BLaER1 (cell line): Measurements from ENCODE around the gene CDH24.
A peak's percentile ranks its signal among the peaks of the same experiment; 100 is the strongest.

Experiments
- H3K27ac ChIP-seq: shearing (Covaris generic); formaldehyde crosslinking; 2 replicates; pipeline ENCODE4 v1.8.1; 2022
- H3K27me3 ChIP-seq: shearing (Covaris generic); formaldehyde crosslinking; 2 replicates; pipeline ENCODE4 v1.8.1; 2022
- H3K36me3 ChIP-seq: shearing (Covaris generic); formaldehyde crosslinking; 2 replicates; pipeline ENCODE4 v1.8.1; 2022
- H3K4me1 ChIP-seq: shearing (Covaris generic); formaldehyde crosslinking; 2 replicates; pipeline ENCODE4 v1.8.1; 2022
- H3K4me2 ChIP-seq: shearing (Covaris generic); formaldehyde crosslinking; 2 replicates; pipeline ENCODE4 v1.8.1; 2022
- H3K4me3 ChIP-seq: shearing (Covaris generic); formaldehyde crosslinking; 2 replicates; pipeline ENCODE4 v1.8.1; 2022
- H3K9ac ChIP-seq: shearing (Covaris generic); formaldehyde crosslinking; 2 replicates; pipeline ENCODE4 v1.8.1; 2022
- H3K9me3 ChIP-seq: shearing (Covaris generic); formaldehyde crosslinking; 2 replicates; pipeline ENCODE4 v1.8.1; 2022
- H4K20me1 ChIP-seq: shearing (Covaris generic); formaldehyde crosslinking; 2 replicates; pipeline ENCODE4 v1.8.1; 2022
- Cebpa-rat ChIP-seq: shearing (Covaris generic); IDR thresholded peaks from 2 replicates; pipeline ENCODE4 v1.8.1; 2022

Gene CDH24

GRCh38 chr14:23056956-23057756, at the start of gene CDH24:
CDH24 (minus strand) TSS chr14:23057520; CDS start chr14:23055733, 1,787 bp downstream.
- H3K27me3 ChIP-seq, result 0 out of 2 replicates have a peak, but pooled peaks cover 7% of the 10 kb centered on the region
- H3K36me3 ChIP-seq, result peaks cover 43% of the 10 kb centered on the region
- H3K4me1 ChIP-seq, result peaks cover 57% of the 10 kb centered on the region
- TF ChIP-seq Cebpa-rat, result no peak
- peak within 1 kb of the TSS; percentile 75 for H3K4me3 ChIP-seq
- H3K9ac ChIP-seq, result peak within 1 kb of the TSS; percentile 77
- H3K27ac ChIP-seq, result peak within 1 kb of the TSS; percentile 41; the same call in 1 of the 2 replicates
- peak within 1 kb of the TSS; percentile 97 for H3K4me2 ChIP-seq
- H4K20me1 ChIP-seq, result peaks cover 39% of the 10 kb centered on the region
- H3K9me3 ChIP-seq, result no peaks in the 10 kb centered on the region

DNA sequence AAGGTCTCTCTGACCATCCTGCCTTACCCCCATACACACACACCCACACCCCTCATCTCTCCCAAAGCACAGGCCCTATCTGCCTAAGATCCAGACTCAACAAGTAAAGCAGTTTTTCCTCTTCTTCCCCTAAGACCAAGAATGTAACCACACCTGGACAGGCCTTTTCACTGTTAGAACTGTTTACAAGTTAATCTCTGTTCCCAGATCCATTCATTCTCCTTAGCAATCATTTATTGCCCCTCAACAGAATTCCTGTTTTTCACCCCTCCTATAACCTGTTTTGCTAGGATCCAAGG, 49.4 kb upstream of the CDH24 start:
- Histone ChIP-seq H3K4me1 (no peaks in the 10 kb centered on the region), H4K20me1 (no peaks in the 10 kb centered on the region; the same call in 1 of the 2 replicates), H3K4me2 (no peak overlapping the region), H3K27ac (no peak overlapping the region), H3K9me3 (peaks cover 11% of the 10 kb centered on the region), H3K36me3 (no peaks in the 10 kb centered on the region), H3K4me3 (no peak overlapping the region), H3K27me3 (no peaks in the 10 kb centered on the region), H3K9ac (no peak overlapping the region)
- no peak for TF ChIP-seq Cebpa-rat

DNA sequence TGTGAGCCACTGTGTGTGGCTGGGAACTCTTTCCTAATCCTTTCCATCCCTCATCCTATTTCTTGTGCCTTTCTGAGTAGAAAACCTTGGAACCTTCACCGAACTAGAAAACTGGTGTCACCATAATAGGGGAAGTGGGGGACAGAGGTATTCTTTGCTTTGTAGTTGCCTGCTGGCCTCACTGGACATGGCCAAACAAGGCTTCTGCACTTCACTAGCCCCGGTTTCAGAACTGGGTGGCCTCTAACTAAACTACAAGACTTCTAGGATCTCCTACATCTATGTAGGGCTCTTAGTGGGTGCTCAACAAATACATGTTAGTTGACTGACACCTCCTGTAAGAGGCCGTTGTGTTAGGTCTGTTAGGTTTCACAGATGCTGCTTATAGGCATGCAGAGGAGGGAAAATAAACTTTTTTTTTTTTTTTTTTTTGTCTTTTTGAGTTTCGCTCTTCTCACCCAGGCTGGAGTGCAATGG, 48.1 kb upstream of the CDH24 start:
- H3K27ac ChIP-seq, result no peak overlapping the region
- no peak for TF ChIP-seq Cebpa-rat
- H3K4me2 ChIP-seq, result no peak overlapping the region

DNA sequence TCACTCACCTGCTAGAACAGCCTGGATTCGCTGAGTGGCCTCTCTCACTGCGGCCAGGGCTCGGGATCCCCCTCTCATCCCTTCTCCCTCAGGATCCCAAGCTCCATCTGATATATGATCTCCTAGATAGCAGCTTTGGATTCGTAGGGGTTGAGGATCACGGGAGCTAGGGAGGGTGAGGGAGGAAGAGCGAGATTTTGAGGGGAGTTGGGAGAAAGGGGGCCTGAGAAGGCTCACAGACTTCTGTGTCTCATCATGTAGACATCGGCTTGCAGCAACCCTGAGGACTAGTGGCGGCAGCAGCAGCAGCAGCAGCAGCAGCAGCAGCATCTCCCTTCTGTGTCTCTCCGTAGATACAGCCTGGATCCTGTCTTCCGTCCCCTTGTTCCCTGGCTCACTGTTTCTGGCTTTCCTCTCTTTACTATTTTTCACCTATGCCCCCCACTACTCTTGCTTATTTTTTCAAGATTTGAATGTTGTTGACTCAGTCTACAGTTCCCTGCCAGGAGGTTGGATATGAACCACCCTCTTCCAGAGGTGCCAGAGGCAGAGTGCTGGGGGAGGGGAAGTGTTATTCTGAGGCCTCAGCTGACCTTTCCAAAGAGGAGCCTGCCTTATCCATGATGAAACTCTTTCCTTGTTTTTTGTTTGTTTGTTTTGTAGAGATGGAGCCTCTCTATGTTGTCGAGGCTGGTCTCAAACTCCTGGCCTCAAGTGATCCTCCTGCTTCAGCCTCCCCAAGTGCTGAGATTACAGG, 47.4 kb upstream of the CDH24 start, which contains the start of gene CIROP:
TSS of gene CIROP (minus strand) at position 399 of the 757 bp plus-strand sequence. CDS start at position 330, 69 bp downstream.
- peaks cover 11% of the 10 kb centered on the region for H3K9me3 ChIP-seq
- H4K20me1 ChIP-seq, result peaks cover 5% of the 10 kb centered on the region; the same call in 1 of the 2 replicates
- no peak within 1 kb of the TSS for H3K4me2 ChIP-seq
- peaks cover 15% of the 10 kb centered on the region for H3K4me1 ChIP-seq
- TF ChIP-seq Cebpa-rat, result no peak
- H3K36me3 ChIP-seq, result no peaks in the 10 kb centered on the region
- no peak within 1 kb of the TSS for H3K27ac ChIP-seq
- H3K9ac ChIP-seq, result no peak within 1 kb of the TSS
- H3K4me3 ChIP-seq, result no peak within 1 kb of the TSS
- H3K27me3 ChIP-seq, result no peaks in the 10 kb centered on the region

More for the DNA sequence above, 48.1 kb upstream of the CDH24 start:
- H3K36me3 ChIP-seq, result no peaks in the 10 kb centered on the region
- no peaks in the 10 kb centered on the region for H3K27me3 ChIP-seq
- no peaks in the 10 kb centered on the region; the same call in 1 of the 2 replicates for H4K20me1 ChIP-seq
- H3K9me3 ChIP-seq, result peaks cover 11% of the 10 kb centered on the region
- peaks cover 12% of the 10 kb centered on the region for H3K4me1 ChIP-seq
- H3K4me3 ChIP-seq, result no peak overlapping the region
- no peak overlapping the region for H3K9ac ChIP-seq

DNA sequence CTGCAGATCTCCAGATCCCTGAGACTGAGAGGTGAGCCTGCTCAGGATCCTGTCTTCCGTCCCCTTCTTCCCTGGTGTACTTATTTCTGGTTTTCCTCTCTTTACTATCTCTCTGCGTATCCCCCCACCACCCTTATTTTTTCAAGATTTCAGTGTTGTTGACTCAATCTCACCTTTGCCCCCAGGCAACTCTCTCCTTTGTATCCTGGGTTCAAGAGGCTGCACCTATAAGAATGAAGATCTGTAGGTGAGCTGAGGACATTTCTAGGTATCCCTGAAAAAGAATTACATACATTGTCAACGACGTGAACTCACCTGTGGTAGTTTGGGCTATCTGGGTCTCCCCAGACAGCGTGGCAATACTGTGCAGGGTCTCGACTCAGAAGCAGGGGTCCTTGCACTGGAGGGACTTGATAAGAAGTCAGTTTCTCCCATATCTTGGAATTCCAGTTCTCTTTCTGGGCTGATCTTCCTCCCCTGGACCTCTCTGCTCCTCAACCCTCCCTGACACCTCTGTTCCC, 46.8 kb upstream of the CDH24 start:
- Histone ChIP-seq H3K4me1 (peaks cover 15% of the 10 kb centered on the region), H3K9me3 (peaks cover 11% of the 10 kb centered on the region), H3K27ac (no peak overlapping the region), H3K4me2 (no peak overlapping the region), H3K9ac (no peak overlapping the region), H4K20me1 (peaks cover 11% of the 10 kb centered on the region), H3K36me3 (peaks cover 4% of the 10 kb centered on the region), H3K27me3 (no peaks in the 10 kb centered on the region), H3K4me3 (no peak overlapping the region)
- TF ChIP-seq Cebpa-rat, result no peak

DNA sequence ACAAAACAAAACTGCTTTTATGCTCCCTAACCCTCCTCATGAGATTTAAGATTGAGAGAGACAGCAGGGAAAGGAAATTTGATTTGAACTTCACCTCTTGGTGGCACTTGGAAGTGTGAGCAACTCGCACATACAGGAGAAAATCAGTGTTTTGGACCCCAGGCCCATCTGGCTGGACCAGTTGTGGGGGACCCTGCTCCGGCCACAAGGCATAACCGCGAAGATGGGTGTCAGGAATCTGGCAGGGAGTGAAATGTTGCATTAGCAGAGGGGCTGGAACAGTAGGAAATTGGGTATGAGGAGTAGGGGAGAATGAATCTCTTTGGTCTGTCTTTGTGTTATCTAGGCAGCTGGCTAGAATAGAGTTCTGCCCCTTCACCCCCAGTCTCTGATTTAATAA, 46.3 kb upstream of the CDH24 start:
- Histone ChIP-seq H3K4me2 (no peak overlapping the region), H3K4me1 (peaks cover 15% of the 10 kb centered on the region), H3K9ac (no peak overlapping the region), H3K36me3 (peaks cover 9% of the 10 kb centered on the region), H3K4me3 (no peak overlapping the region), H3K27me3 (no peaks in the 10 kb centered on the region), H3K9me3 (peaks cover 7% of the 10 kb centered on the region), H4K20me1 (peaks cover 12% of the 10 kb centered on the region), H3K27ac (no peak overlapping the region)
- no peak for TF ChIP-seq Cebpa-rat

DNA sequence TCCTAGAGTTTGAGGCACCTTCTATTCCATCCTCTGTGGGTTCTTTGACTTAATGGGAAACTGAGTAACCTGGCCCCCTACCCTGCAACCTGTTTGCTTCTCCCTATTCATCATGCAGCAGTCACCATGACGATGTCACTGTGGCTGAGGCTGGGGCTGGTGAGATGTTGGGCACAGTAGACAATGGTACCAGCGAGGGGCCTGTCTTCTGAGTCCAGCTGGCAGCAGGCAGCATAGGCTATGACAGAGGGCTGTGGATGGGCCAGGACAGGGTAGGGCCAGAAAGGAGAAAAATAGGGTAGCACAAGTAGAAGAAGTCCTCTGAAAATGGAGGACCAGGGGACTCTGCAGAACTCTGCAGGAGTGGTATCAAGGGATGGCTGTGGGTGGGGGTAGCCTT, 45.5 kb upstream of the CDH24 start:
- Histone ChIP-seq H3K9ac (no peak overlapping the region), H3K27ac (no peak overlapping the region), H4K20me1 (peaks cover 18% of the 10 kb centered on the region), H3K27me3 (no peaks in the 10 kb centered on the region), H3K36me3 (peaks cover 17% of the 10 kb centered on the region), H3K4me1 (peaks cover 19% of the 10 kb centered on the region), H3K4me2 (no peak overlapping the region), H3K4me3 (no peak overlapping the region), H3K9me3 (no peaks in the 10 kb centered on the region)
- no peak for TF ChIP-seq Cebpa-rat

DNA sequence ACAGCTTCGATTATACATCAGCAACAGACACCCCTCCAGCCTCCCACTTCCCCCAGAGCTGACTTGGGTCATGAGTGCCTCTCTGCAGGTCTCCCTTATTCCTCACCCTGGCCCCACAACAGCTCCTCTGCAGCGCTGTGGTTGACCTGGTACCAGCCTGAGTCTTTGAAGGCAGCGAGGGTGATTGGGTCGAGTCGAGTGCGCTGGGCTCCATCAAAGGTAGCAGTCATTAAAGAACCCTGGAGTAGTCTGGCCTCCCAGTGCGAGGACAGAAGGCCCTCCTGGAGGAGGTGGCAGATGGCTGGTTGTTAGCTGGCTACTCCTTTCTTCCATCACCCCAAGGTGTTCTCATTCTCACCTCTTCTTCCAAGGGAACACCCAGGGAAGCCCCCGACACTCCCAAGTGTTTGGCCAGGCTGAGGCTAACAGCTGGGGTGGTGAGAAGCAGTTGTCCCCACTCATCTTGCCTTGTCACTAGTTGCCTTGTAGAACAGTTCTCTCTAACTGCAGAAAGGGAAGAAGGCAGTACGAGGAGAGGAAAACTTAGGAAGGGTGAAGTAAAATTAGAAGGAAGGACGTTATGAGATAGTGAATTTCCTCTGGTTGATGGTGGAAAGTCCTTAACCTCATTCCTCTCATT, 44.8 kb upstream of the CDH24 start:
- Histone ChIP-seq H3K27me3 (no peaks in the 10 kb centered on the region), H3K9me3 (no peaks in the 10 kb centered on the region), H3K9ac (no peak overlapping the region), H3K4me1 (peaks cover 26% of the 10 kb centered on the region), H3K4me2 (no peak overlapping the region), H3K4me3 (no peak overlapping the region), H3K27ac (no peak overlapping the region), H3K36me3 (peaks cover 22% of the 10 kb centered on the region), H4K20me1 (peaks cover 25% of the 10 kb centered on the region)
- TF ChIP-seq Cebpa-rat, result no peak

- Histone ChIP-seq H3K9me3 (no peaks in the 10 kb centered on the region), H3K27ac (no peak overlapping the region), H3K27me3 (no peaks in the 10 kb centered on the region), H3K4me2 (peak overlapping the region; percentile 36), H3K36me3 (peaks cover 22% of the 10 kb centered on the region), H3K4me1 (peaks cover 33% of the 10 kb centered on the region), H3K9ac (no peak overlapping the region), H3K4me3 (no peak overlapping the region), H4K20me1 (peaks cover 32% of the 10 kb centered on the region)
- TF ChIP-seq Cebpa-rat, result no peak
These were observed 44.1 kb upstream of the CDH24 start for GRCh38 chr14:23101213-23101970.
